Activated CD8-positive, alpha-beta memory T cell treated with anti-CD3 and anti-CD28 coated beads, Interleukin-2, amount 50 U/mL, for 24 hours (primary cell): ENCODE results near the gene MTUS2.
"Not testable (repeated sequence)": the region's sequence is repeated elsewhere in the genome, so short reads cannot be mapped to it uniquely, and the experiment has no call there.

ENCODE experiments used
- DNase-seq: peaks from one replicate; pipeline ENCODE4 v3.0.0-alpha.2; 2020; ENCODE audit errors: extremely low read depth

MTUS2 gene

GRCh38 chr13:29318741-29319140 is 498.6 kb downstream of the MTUS2 start:
- DNase-seq = no peak

- no peak for DNase-seq
Observed at GRCh38 chr13:29319451-29319850, 499.3 kb downstream of the MTUS2 start.

- no peak for DNase-seq
Observed at GRCh38 chr13:29323954-29324353, 503.8 kb downstream of the MTUS2 start.

- DNase-seq = no peak
Observed at GRCh38 chr13:29324601-29325000, 504.5 kb downstream of the MTUS2 start.

- no peak for DNase-seq
Observed at GRCh38 chr13:29328501-29328900, 508.4 kb downstream of the MTUS2 start.

GRCh38 chr13:29336356-29336755 is 516.2 kb downstream of the MTUS2 start:
- DNase-seq = no peak

GRCh38 chr13:29339386-29340272 is 519.5 kb downstream of the MTUS2 start:
- no peak for DNase-seq

GRCh38 chr13:29345860-29346582 is 525.9 kb downstream of the MTUS2 start:
- DNase-seq = not testable (repeated sequence)

GRCh38 chr13:29355029-29355428 is 534.9 kb downstream of the MTUS2 start:
- DNase-seq = no peak

GRCh38 chr13:29359181-29359580 is 539.0 kb downstream of the MTUS2 start:
- DNase-seq = no peak

- no peak for DNase-seq
Observed at GRCh38 chr13:29361716-29362115, 541.6 kb downstream of the MTUS2 start.

GRCh38 chr13:29362849-29363604 is 542.9 kb downstream of the MTUS2 start:
- DNase-seq = no peak

- no peak for DNase-seq
Observed at GRCh38 chr13:29369060-29369743, 549.1 kb downstream of the MTUS2 start.

- DNase-seq = no peak
Observed at GRCh38 chr13:29379281-29379680, 559.1 kb downstream of the MTUS2 start.

- DNase-seq = no peak
Observed at GRCh38 chr13:29379865-29380264, 559.7 kb downstream of the MTUS2 start.

- no peak for DNase-seq
Observed at GRCh38 chr13:29382021-29382420, 561.9 kb downstream of the MTUS2 start.

GRCh38 chr13:29383476-29383875 is 563.3 kb downstream of the MTUS2 start:
- no peak for DNase-seq

- DNase-seq = no peak
Observed at GRCh38 chr13:29384466-29384865, 564.3 kb downstream of the MTUS2 start.

- DNase-seq = no peak
Observed at GRCh38 chr13:29384871-29385270, 564.7 kb downstream of the MTUS2 start.

GRCh38 chr13:29386246-29386645 is 566.1 kb downstream of the MTUS2 start:
- DNase-seq = no peak

GRCh38 chr13:29390598-29390997 is 570.5 kb downstream of the MTUS2 start:
- DNase-seq = not testable (repeated sequence)

GRCh38 chr13:29396446-29396845 is 576.3 kb downstream of the MTUS2 start:
- DNase-seq = no peak
